ENCODE results near the gene RAI1.

GRCh38 chr17:17823433-17824118 lies 142.3 kb downstream of the RAI1 start:
- TF ChIP-seq CTCF (IDR thresholded peaks at IDR 0.05; ENCODE audit: control extremely low read depth in 1 of 3, insufficient read depth in 1 of 3, low read depth in 1 of 3, low read length in 3 of 3) (no peak), ATF3 (IDR thresholded peaks at IDR 0.05; ENCODE audit: insufficient read depth, low read depth, low read length) (no peak), EZH2 (IDR thresholded peaks at IDR 0.05; ENCODE audit: low read depth, low read length, severe bottlenecking) (no peak), CEBPB (IDR thresholded peaks at IDR 0.05; ENCODE audit: low read depth, low read length) (no peak), POLR2A (IDR thresholded peaks at IDR 0.05; ENCODE audit: control extremely low read depth in 1 of 2, low read depth in 2 of 2, low read length in 2 of 2) (no peak), MAX (IDR thresholded peaks at IDR 0.05) (0 out of 2 replicates have a peak, but pooled peaks have one; percentile 19)

Data from H1 (cell line).